CD14-positive monocyte (primary cell): ENCODE data around the gene LCA5. TPM values are rescaled to one million over a fixed set of nuclear protein-coding genes. Genes with fewer than 3 reads are reported as not detected.
A peak's percentile ranks its signal among the peaks of the same experiment; 100 is the strongest.

ENCODE experiments used
- DNase-seq, 3 donors: peaks; one replicate each; pipeline ENCODE4 v3.0.0-alpha.2; 2011 to 2022
- H2AFZ ChIP-seq: 2 replicates; pipeline ENCODE4 v1.6.0; 2012; ENCODE audit warnings: mild to moderate bottlenecking, low read depth, low read length, inconsistent platforms; ENCODE audit not compliant: insufficient read depth, poor library complexity, severe bottlenecking
- H3K27ac ChIP-seq, 2 donors: 1 replicate in 1 of 2; 2 replicates in 1 of 2; pipeline ENCODE4 v1.5.1; 2012 to 2013; ENCODE audit warnings: low read length in 2 of 2, control low read depth in 1 of 2, inconsistent platforms in 1 of 2, low read depth in 1 of 2, mild to moderate bottlenecking in 1 of 2
- H3K27me3 ChIP-seq, 2 donors: one replicate each; pipeline versions ENCODE4 v1.6.0 to v1.6.1; 2011 to 2013; ENCODE audit warnings: low read length in 2 of 2; ENCODE audit not compliant: control insufficient read depth in 2 of 2, insufficient read depth in 2 of 2
- H3K36me3 ChIP-seq, 2 donors: replicated peaks in 1 of 2; 1 replicate in 1 of 2; 2 replicates in 1 of 2; pipeline versions ENCODE4 v1.5.1 to v1.6.1; 2012 to 2013; ENCODE audit warnings: low read length in 2 of 2, control low read depth in 1 of 2, inconsistent platforms in 1 of 2, mild to moderate bottlenecking in 1 of 2; ENCODE audit not compliant: insufficient read depth in 2 of 2, control insufficient read depth in 1 of 2
- H3K4me1 ChIP-seq, 2 donors: 1 replicate in 1 of 2; 2 replicates in 1 of 2; pipeline versions ENCODE4 v1.5.1 to v1.6.1; 2012 to 2013; ENCODE audit warnings: low read length in 2 of 2, control low read depth in 1 of 2, inconsistent platforms in 1 of 2, mild to moderate bottlenecking in 1 of 2, moderate library complexity in 1 of 2; ENCODE audit not compliant: insufficient read depth in 2 of 2, control insufficient read depth in 1 of 2
- H3K4me2 ChIP-seq: replicated peaks from 2 replicates; pipeline ENCODE3; 2012; ENCODE audit warnings: low read length, moderate library complexity, mild to moderate bottlenecking; ENCODE audit not compliant: poor library complexity, severe bottlenecking; ENCODE audit errors: extremely low read depth
- H3K4me3 ChIP-seq, 3 experiments: fragments of 200-600 bp in 1 of 3; sonication (generic) in 1 of 3; replicated peaks in 1 of 3; 1 replicate in 2 of 3; 2 replicates in 1 of 3; pipeline ENCODE4 v1.5.1; 2011 to 2013; ENCODE audit warnings: low read length in 3 of 3, mild to moderate bottlenecking in 3 of 3, control low read depth in 2 of 3, low read depth in 2 of 3, inconsistent platforms in 1 of 3, moderate library complexity in 1 of 3
- H3K79me2 ChIP-seq: 2 replicates; pipeline ENCODE4 v1.6.0; 2012; ENCODE audit warnings: mild to moderate bottlenecking, control low read depth, inconsistent platforms, low read length, moderate library complexity; ENCODE audit not compliant: insufficient read depth
- H3K9ac ChIP-seq: 2 replicates; pipeline ENCODE4 v1.6.0; 2017; ENCODE audit warnings: low read length, mild to moderate bottlenecking; ENCODE audit not compliant: insufficient read depth, poor library complexity, severe bottlenecking
- H3K9me3 ChIP-seq, 2 donors: replicated peaks in 1 of 2; 1 replicate in 1 of 2; 2 replicates in 1 of 2; pipeline versions ENCODE4 v1.5.1 to v1.6.1; 2012 to 2013; ENCODE audit warnings: low read length in 2 of 2, control low read depth in 1 of 2; ENCODE audit not compliant: control insufficient read depth in 1 of 2, insufficient read depth in 1 of 2
- H4K20me1 ChIP-seq: 2 replicates; pipeline ENCODE4 v1.6.0; 2012; ENCODE audit warnings: mild to moderate bottlenecking, low read length, control low read depth, moderate library complexity; ENCODE audit not compliant: insufficient read depth
- H3K27ac Mint-ChIP-seq, 7 donors: one replicate each; pipeline ENCODE4 v1.8.0; 2020; ENCODE audit warnings: mild to moderate bottlenecking in 7 of 7, mixed read lengths in 7 of 7, moderate library complexity in 6 of 7, inconsistent platforms in 2 of 7
- H3K27me3 Mint-ChIP-seq, 3 donors: one replicate each; pipeline ENCODE4 v1.8.0; 2021 to 2022; ENCODE audit warnings: low read depth in 3 of 3, mild to moderate bottlenecking in 3 of 3, mixed read lengths in 3 of 3, moderate library complexity in 3 of 3, inconsistent platforms in 1 of 3
- H3K36me3 Mint-ChIP-seq, 2 donors: one replicate each; pipeline ENCODE4 v1.8.0; 2020; ENCODE audit warnings: mixed read lengths in 2 of 2, inconsistent platforms in 1 of 2, mild to moderate bottlenecking in 1 of 2
- H3K4me1 Mint-ChIP-seq: one replicate; pipeline ENCODE4 v1.8.0; 2020; ENCODE audit warnings: mild to moderate bottlenecking, mixed read lengths
- H3K4me3 Mint-ChIP-seq, 2 donors: one replicate each; pipeline ENCODE4 v1.8.0; 2020; ENCODE audit warnings: mild to moderate bottlenecking in 2 of 2, mixed read lengths in 2 of 2, moderate library complexity in 1 of 2
- H3K9me3 Mint-ChIP-seq, 7 donors: one replicate each; pipeline ENCODE4 v1.8.0; 2020 to 2022; ENCODE audit warnings: mixed read lengths in 7 of 7, mild to moderate bottlenecking in 6 of 7, moderate library complexity in 6 of 7, inconsistent platforms in 2 of 7
- CTCF ChIP-seq: fragments of 200-600 bp; IDR thresholded peaks from one replicate; pipeline ENCODE4 v1.8.0; 2022; ENCODE audit warnings: antibody characterized with exemption, mild to moderate bottlenecking
- WGBS: methylation state at CpG from one replicate; pipeline ENCODE4 v1.1.5; 2013; ENCODE audit warnings: missing lambda C conversion rate; ENCODE audit not compliant: insufficient coverage; 5-methylcytosine and 5-hydroxymethylcytosine counted together
- intact Hi-C, 2 donors: fragments of 100-400 bp; cut with micrococcal nuclease; formaldehyde crosslinking; loops; one replicate each; pipeline versions ENCODE4 v1.15.0 to v1.15.1; 2023
- polyA plus RNA-seq, 3 donors: library from polyadenylated mRNA; depleted of rRNA in 1 of 3; unstranded in 2 of 3; stranded (reverse) in 1 of 3; fragments of 300-500 nt in 2 of 3; fragments of >200 nt in 1 of 3; fragmentation: Illumina TruSeq in 2 of 3; gene quantifications; 1 replicate in 2 of 3; 2 replicates in 1 of 3; pipeline ENCODE4 v1.2.3, GENCODE V29; 2012 to 2021

The LCA5 gene
- polyA plus RNA-seq, 3 donors: 0.08 TPM; not detected in 2

DNA sequence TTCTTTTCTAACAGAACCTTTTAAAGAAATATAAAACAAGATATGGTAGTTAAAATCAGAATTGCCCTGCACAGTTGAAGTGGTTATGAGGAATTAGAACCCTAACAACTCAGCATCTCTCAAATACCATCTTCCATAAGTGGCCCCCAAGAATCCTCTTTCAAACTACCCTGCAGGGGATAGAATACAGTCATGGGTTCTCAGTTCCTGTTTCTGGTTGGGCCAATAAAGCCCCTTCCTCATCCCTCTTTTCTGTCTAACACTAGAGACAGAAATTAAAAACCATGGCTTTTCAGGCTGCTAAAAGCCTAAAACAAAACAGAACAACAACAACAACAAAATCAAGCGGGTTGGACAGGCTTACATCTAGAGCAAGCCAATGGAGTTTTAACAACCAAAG, 6.7 kb upstream of the LCA5 start:
- H3K4me1 Mint-ChIP-seq: peaks cover 16% of the 10 kb centered on the region
- Histone ChIP-seq H3K4me1 (peaks cover 8 to 16% of the 10 kb centered on the region in 2 donors), H3K4me3 (no peak overlapping the region), H3K36me3 (no peaks in the 10 kb centered on the region), H3K9me3 (no peaks in the 10 kb centered on the region), H4K20me1 (no peaks in the 10 kb centered on the region), H3K27ac (no peak overlapping the region), H3K4me2 (no peak overlapping the region), H3K27me3 (no peaks in the 10 kb centered on the region), H3K9ac (no peak overlapping the region), H3K79me2 (no peaks in the 10 kb centered on the region), H2AFZ (peak overlapping the region; percentile 9)
- no peaks in the 10 kb centered on the region for H3K36me3 Mint-ChIP-seq
- H3K27ac Mint-ChIP-seq: peak overlapping the region in 5 of 7 donors; percentile 60 to 79 (median 73)
- no peak for TF ChIP-seq CTCF
- intact Hi-C loops: no loop called here
- 89% methylated on average over 1 of the region's 1 CpG for WGBS
- H3K9me3 Mint-ChIP-seq: no peaks in the 10 kb centered on the region
- no peaks in the 10 kb centered on the region for H3K27me3 Mint-ChIP-seq
- peak in 2 of 3 donors; percentile 16 to 26 for DNase-seq
- no peak overlapping the region for H3K4me3 Mint-ChIP-seq

DNA sequence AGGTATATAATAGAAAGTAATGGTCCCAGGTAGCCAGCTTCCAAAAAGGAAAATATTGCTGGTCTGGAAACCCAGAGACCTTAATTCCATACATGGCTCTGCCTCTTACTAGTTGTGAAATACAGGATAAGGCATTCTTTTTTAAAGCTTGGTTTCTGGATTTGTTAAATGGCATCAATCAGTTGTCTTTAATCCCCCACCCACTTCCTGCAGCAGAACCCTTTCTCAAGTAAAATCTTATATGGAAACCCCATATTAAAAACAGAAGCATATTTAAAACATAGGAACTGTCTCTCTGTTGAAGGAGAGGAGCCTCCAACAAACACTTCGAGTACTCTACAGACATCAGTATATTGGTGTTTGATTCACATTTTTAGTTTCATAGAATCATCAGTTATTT, 6.2 kb upstream of the LCA5 start:
- peaks cover 8 to 19% of the 10 kb centered on the region in 2 donors for H3K4me1 ChIP-seq
- H3K4me1 Mint-ChIP-seq: peaks cover 16% of the 10 kb centered on the region
- TF ChIP-seq CTCF: no peak

More for the DNA sequence above, 6.2 kb upstream of the LCA5 start:
- Histone ChIP-seq H3K79me2 (no peaks in the 10 kb centered on the region), H2AFZ (no peak overlapping the region), H4K20me1 (no peaks in the 10 kb centered on the region), H3K4me2 (no peak overlapping the region), H3K9me3 (no peaks in the 10 kb centered on the region), H3K9ac (no peak overlapping the region), H3K27me3 (no peaks in the 10 kb centered on the region), H3K4me3 (no peak overlapping the region), H3K36me3 (no peaks in the 10 kb centered on the region), H3K27ac (no peak overlapping the region)
- DNase-seq: no peak
- intact Hi-C loops: no loop called here
- Mint-ChIP-seq H3K9me3 (no peaks in the 10 kb centered on the region), H3K27me3 (no peaks in the 10 kb centered on the region), H3K27ac (no peak overlapping the region), H3K4me3 (no peak overlapping the region), H3K36me3 (no peaks in the 10 kb centered on the region)
- WGBS: no CpG with 5 or more reads among the region's 1 CpG
